Endothelial cell of umbilical vein (primary cell): ENCODE measurements around the gene CALCOCO1. TPM values are rescaled to one million over a fixed set of nuclear protein-coding genes. Genes with fewer than 3 reads are reported as not detected.

Source experiments
- BruUV-seq: library from RNA; stranded (reverse); fragments of 400-500 nt; replicated peaks from 2 replicates; lab custom pipeline; 2021; lab: Mats Ljungman, UMichigan
- CTCF ChIA-PET: fragments of 300-600, 350-600 bp; sonication (Branson Sonifier 250); formaldehyde crosslinking; loops from one replicate; lab custom pipeline; 2021; ENCODE audit warnings: antibody characterized with exemption, inconsistent platforms; lab: Charles Lee
- POLR2A ChIA-PET: fragments of 300-600, 350-600 bp; sonication (Branson Sonifier 250); formaldehyde crosslinking; loops from one replicate; lab custom pipeline; 2021; ENCODE audit warnings: antibody characterized with exemption, inconsistent platforms; lab: Charles Lee
- DNase-seq: peaks from one replicate; pipeline ENCODE4 v3.0.0-alpha.2; 2011; ENCODE audit warnings: low read depth, low spot score
- FAIRE-seq: peaks from 2 replicates; lab custom pipeline; 2011; peaks lifted over from hg19 to GRCh38; lab: Jason Lieb, UNC
- H2AFZ ChIP-seq: 2 replicates; pipeline ENCODE4 v1.6.0; 2012; ENCODE audit warnings: low read depth, low read length, control low read depth, inconsistent platforms
- H3K27ac ChIP-seq: 2 replicates; pipeline ENCODE4 v1.5.1; 2011; ENCODE audit warnings: low read depth, mild to moderate bottlenecking, control low read depth, low read length, moderate library complexity; ENCODE audit not compliant: insufficient read depth
- H3K27me3 ChIP-seq, 2 experiments: 2 replicates each; pipeline versions ENCODE4 v1.6.0 to v1.6.1; 2011; ENCODE audit warnings: low read length in 2 of 2, mixed read lengths in 1 of 2; ENCODE audit not compliant: control insufficient read depth in 2 of 2, insufficient read depth in 2 of 2
- H3K36me3 ChIP-seq, 2 experiments: 2 replicates in 1 of 2; 3 replicates in 1 of 2; pipeline ENCODE4 v1.5.1; 2011; ENCODE audit warnings: low read length in 2 of 2, mild to moderate bottlenecking in 1 of 2, moderate library complexity in 1 of 2; ENCODE audit not compliant: control insufficient read depth in 2 of 2, insufficient read depth in 2 of 2; ENCODE audit errors: extremely low read depth in 1 of 2
- H3K4me1 ChIP-seq: 3 replicates; pipeline ENCODE4 v1.5.1; 2011; ENCODE audit warnings: mild to moderate bottlenecking, low read length; ENCODE audit not compliant: control insufficient read depth, insufficient read depth; ENCODE audit errors: extremely low read depth
- H3K4me2 ChIP-seq: 2 replicates; pipeline ENCODE4 v1.6.1; 2011; ENCODE audit warnings: low read length, control low read depth, mixed read lengths; ENCODE audit not compliant: insufficient read depth
- H3K4me3 ChIP-seq, 3 experiments: fragments of 200-600 bp in 1 of 3; sonication (generic), shearing (Covaris generic) in 1 of 3; replicated peaks in 1 of 3; 2 replicates each; pipeline ENCODE4 v1.5.1; 2011 to 2016; ENCODE audit warnings: control low read depth in 3 of 3, low read length in 3 of 3, mild to moderate bottlenecking in 2 of 3, inconsistent platforms in 1 of 3, low read depth in 1 of 3, moderate library complexity in 1 of 3; ENCODE audit not compliant: insufficient read depth in 1 of 3
- H3K79me2 ChIP-seq: 2 replicates; pipeline ENCODE4 v1.6.0; 2012; ENCODE audit warnings: low read length, inconsistent platforms; ENCODE audit not compliant: control insufficient read depth, insufficient read depth
- H3K9ac ChIP-seq: replicated peaks from 2 replicates; pipeline ENCODE3; 2011; ENCODE audit warnings: low read length, control low read depth; ENCODE audit not compliant: insufficient read depth; ENCODE audit errors: extremely low read depth
- H3K9me1 ChIP-seq: replicated peaks from 3 replicates; pipeline ENCODE4 v1.6.0; 2011; ENCODE audit warnings: mild to moderate bottlenecking, low read length; ENCODE audit not compliant: control insufficient read depth, insufficient read depth; ENCODE audit errors: extremely low read depth
- H3K9me3 ChIP-seq: replicated peaks from 2 replicates; pipeline ENCODE4 v1.5.1; 2012; ENCODE audit warnings: low read length, inconsistent platforms; ENCODE audit not compliant: control insufficient read depth, insufficient read depth
- H4K20me1 ChIP-seq: replicated peaks from 2 replicates; pipeline ENCODE3; 2011; ENCODE audit warnings: mild to moderate bottlenecking, low read length; ENCODE audit not compliant: control insufficient read depth, insufficient read depth; ENCODE audit errors: extremely low read depth
- CTCF ChIP-seq, 2 donors: IDR thresholded peaks; 1 replicate in 1 of 2; 2 replicates in 1 of 2; pipeline ENCODE4 v1.5.1; 2011; ENCODE audit warnings: low read length in 2 of 2, mild to moderate bottlenecking in 2 of 2, moderate library complexity in 2 of 2, control low read depth in 1 of 2, inconsistent platforms in 1 of 2, low read depth in 1 of 2; ENCODE audit not compliant: insufficient read depth in 1 of 2; ENCODE audit errors: extremely low read depth in 1 of 2
- EZH2 ChIP-seq: IDR thresholded peaks from 2 replicates; pipeline ENCODE4 v1.6.1; 2012; ENCODE audit warnings: borderline replicate concordance, low read depth, mild to moderate bottlenecking, moderate library complexity, low read length, inconsistent platforms; ENCODE audit not compliant: severe bottlenecking
- FOS ChIP-seq: IDR thresholded peaks from 2 replicates; pipeline ENCODE4 v1.6.1; 2011; ENCODE audit warnings: mild to moderate bottlenecking, low read length, moderate library complexity, borderline replicate concordance; ENCODE audit not compliant: insufficient read depth
- GATA2 ChIP-seq: IDR thresholded peaks from 2 replicates; pipeline ENCODE4 v1.7.0; 2011; ENCODE audit warnings: low read depth, mild to moderate bottlenecking, moderate library complexity, mixed read lengths, low read length; ENCODE audit not compliant: insufficient read length, insufficient read depth
- JUN ChIP-seq: IDR thresholded peaks from 2 replicates; pipeline ENCODE4 v1.6.1; 2011; ENCODE audit warnings: borderline replicate concordance, low read depth; ENCODE audit not compliant: insufficient read length, insufficient read depth
- MAX ChIP-seq: IDR thresholded peaks from 2 replicates; pipeline ENCODE4 v1.6.1; 2011; ENCODE audit not compliant: insufficient read depth, insufficient read length
- MYC ChIP-seq: IDR thresholded peaks from one replicate; pipeline ENCODE4 v1.6.1; 2011; ENCODE audit warnings: mild to moderate bottlenecking, low read depth, low read length
- POLR2A ChIP-seq: IDR thresholded peaks from 2 replicates; pipeline ENCODE4 v1.6.1; 2012; ENCODE audit warnings: low read depth, mild to moderate bottlenecking, control low read depth, low read length
- POLR2AphosphoS5 ChIP-seq: IDR thresholded peaks from 2 replicates; pipeline ENCODE4 v1.6.1; 2012; ENCODE audit warnings: low read depth, mild to moderate bottlenecking, control low read depth, low read length, moderate library complexity; ENCODE audit not compliant: insufficient read depth
- dilution Hi-C: fragments of 300-500 bp; cut with MboI; formaldehyde crosslinking; loops from one replicate; pipeline ENCODE4 v1.15.0; 2019; ENCODE audit warnings: low sequenced_read_pairs; ENCODE audit not compliant: extremely low pct_ligation_motif_present
- intact Hi-C: fragments of 100-400 bp; cut with micrococcal nuclease; formaldehyde crosslinking; loops from one replicate; pipeline ENCODE4 v1.10.0; 2022
- polyA plus RNA-seq, 4 experiments: library from polyadenylated mRNA; depleted of rRNA in 3 of 4; stranded (reverse) in 3 of 4; unstranded in 1 of 4; fragments of >200 nt; gene quantifications; 2 replicates each; pipeline versions ENCODE4 v1.2.1 to v1.2.3, GENCODE V29; 2011 to 2012; ENCODE audit warnings: missing spikeins in 1 of 4
- total RNA-seq: library from RNA; stranded (reverse); gene quantifications from 2 replicates; pipeline ENCODE4 v1.2.3, GENCODE V29; 2021

The CALCOCO1 gene
- total and polyA plus RNA-seq, 2 donors (not counting 3 experiments of a cell fraction or from before 2014, with no cell fraction given): 70.9 to 135 TPM

GRCh38 chr12:53768976-53769375, 41.7 kb upstream of the CALCOCO1 start:
- Histone ChIP-seq H3K4me2 (no peak overlapping the region), H3K9me3 (no peaks in the 10 kb centered on the region), H3K9me1 (no peaks in the 10 kb centered on the region), H3K9ac (no peak overlapping the region), H2AFZ (no peak overlapping the region), H3K4me1 (peaks cover 9% of the 10 kb centered on the region), H3K27me3 (peaks cover 8 to 27% of the 10 kb centered on the region in 2 experiments), H4K20me1 (no peaks in the 10 kb centered on the region), H3K27ac (no peak overlapping the region), H3K79me2 (no peaks in the 10 kb centered on the region), H3K36me3 (no peaks in the 10 kb centered on the region), H3K4me3 (no peak overlapping the region)
- FAIRE-seq: no peak
- dilution Hi-C loops: no loop called here
- TF ChIP-seq CTCF (IDR thresholded peaks at IDR 0.05; ENCODE audit: extremely low read depth in 1 of 2, insufficient read depth in 1 of 2, low read depth in 1 of 2, low read length in 2 of 2): no peak
- TF ChIP-seq JUN: no peak
- TF ChIP-seq MYC: no peak
- TF ChIP-seq POLR2A: no peak
- no peak for TF ChIP-seq POLR2AphosphoS5
- no peak for TF ChIP-seq EZH2
- no peak for TF ChIP-seq FOS
- TF ChIP-seq GATA2: no peak
- TF ChIP-seq MAX: no peak
- no peak for DNase-seq
- BruUV-seq: no TSS peak
- CTCF ChIA-PET: interaction anchor here (0.6 to 1.5 kb wide), 4 partner anchors 12 to 423 kb away, joined by 3 to 4 read pairs (median 4); no protein-coding TSS in a partner anchor
- POLR2A ChIA-PET: no interaction called here
- intact Hi-C loops: no loop called here
